ENCODE results near the gene FAM72A.
"Not testable (repeated sequence)": the region's sequence is repeated elsewhere in the genome, so short reads cannot be mapped to it uniquely, and the experiment has no call there.

The FAM72A gene

GRCh38 chr1:206202789-206203363 is at the start of gene FAM72A:
Gene FAM72A, minus strand, starts transcription at chr1:206202839. Its CDS starts 814 bp downstream, at chr1:206202025.
- H3K27me3 Mint-ChIP-seq, H3K4me1 Mint-ChIP-seq, H3K9me3 Mint-ChIP-seq, H3K36me3 Mint-ChIP-seq: not testable (repeated sequence)
- peak; percentile 94 for ATAC-seq
- H3K4me3 Mint-ChIP-seq = peak within 1 kb of the TSS; percentile 90
- H3K27ac Mint-ChIP-seq = peak within 1 kb of the TSS; percentile 70

GRCh38 chr1:206250953-206251681 is 48.5 kb upstream of the FAM72A start:
- H3K27ac Mint-ChIP-seq, H3K27me3 Mint-ChIP-seq, H3K9me3 Mint-ChIP-seq, H3K36me3 Mint-ChIP-seq, H3K4me3 Mint-ChIP-seq, H3K4me1 Mint-ChIP-seq: not testable (repeated sequence)
- ATAC-seq = peak; percentile 93

- H3K27ac Mint-ChIP-seq, H3K4me1 Mint-ChIP-seq, H3K4me3 Mint-ChIP-seq, H3K27me3 Mint-ChIP-seq, H3K36me3 Mint-ChIP-seq, H3K9me3 Mint-ChIP-seq, ATAC-seq: not testable (repeated sequence)
These were observed 43.7 kb upstream of the FAM72A start for GRCh38 chr1:206246129-206246886.

DNA sequence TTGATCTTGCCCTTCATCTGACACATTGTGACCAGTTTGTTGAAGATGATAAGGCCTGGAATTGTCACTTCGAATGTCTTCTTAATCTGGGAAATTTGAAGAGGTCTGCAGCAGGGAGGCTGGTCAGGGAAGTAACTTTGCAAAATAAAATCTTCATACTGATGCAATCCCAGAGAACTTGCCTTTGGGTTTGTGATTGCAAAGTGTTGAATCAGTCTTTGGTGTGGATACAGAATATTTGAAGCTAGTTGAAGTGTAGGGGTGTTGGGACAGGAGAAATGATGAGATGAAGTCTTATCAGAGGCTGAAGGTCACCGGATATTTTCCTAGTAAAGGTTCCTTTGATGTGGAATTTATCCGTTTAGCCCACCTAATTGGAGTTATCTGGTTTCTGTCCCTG is 42.8 kb upstream of the FAM72A start:
- ATAC-seq, H3K9me3 Mint-ChIP-seq, H3K36me3 Mint-ChIP-seq, H3K27me3 Mint-ChIP-seq, H3K4me1 Mint-ChIP-seq, H3K4me3 Mint-ChIP-seq, H3K27ac Mint-ChIP-seq: not testable (repeated sequence)

GRCh38 chr1:206243335-206243734 is 40.7 kb upstream of the FAM72A start:
- H3K9me3 Mint-ChIP-seq, H3K4me3 Mint-ChIP-seq, H3K36me3 Mint-ChIP-seq, H3K27me3 Mint-ChIP-seq, H3K4me1 Mint-ChIP-seq, H3K27ac Mint-ChIP-seq: not testable (repeated sequence)
- ATAC-seq = peak; percentile 99

DNA sequence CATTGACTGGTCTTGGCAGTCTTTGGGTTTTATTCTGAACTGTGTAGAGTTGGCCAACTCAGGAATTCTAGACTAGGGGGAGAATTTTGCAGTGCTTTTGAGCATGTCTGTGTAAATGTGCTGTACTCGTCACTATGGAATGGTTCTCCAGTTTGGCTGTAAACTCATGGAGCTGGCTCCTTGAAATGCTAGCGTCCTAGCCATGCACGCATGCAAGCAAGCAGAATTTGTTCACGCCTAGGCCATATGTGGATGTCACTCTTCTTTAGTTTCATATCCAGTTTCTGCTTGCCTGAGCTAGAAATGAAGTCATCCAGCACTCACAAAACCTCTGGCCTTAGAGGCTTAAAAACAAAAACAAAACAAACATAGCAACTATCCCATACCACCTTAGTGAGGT is 37.6 kb upstream of the FAM72A start:
- not testable (repeated sequence) for H3K36me3 Mint-ChIP-seq, H3K27me3 Mint-ChIP-seq, H3K9me3 Mint-ChIP-seq, H3K27ac Mint-ChIP-seq, H3K4me3 Mint-ChIP-seq, H3K4me1 Mint-ChIP-seq
- peak; percentile 83 for ATAC-seq

- H3K9me3 Mint-ChIP-seq, H3K36me3 Mint-ChIP-seq, H3K27me3 Mint-ChIP-seq, H3K4me1 Mint-ChIP-seq, H3K27ac Mint-ChIP-seq, H3K4me3 Mint-ChIP-seq, ATAC-seq: not testable (repeated sequence)
These were observed 32.6 kb upstream of the FAM72A start for GRCh38 chr1:206235190-206235589.

DNA sequence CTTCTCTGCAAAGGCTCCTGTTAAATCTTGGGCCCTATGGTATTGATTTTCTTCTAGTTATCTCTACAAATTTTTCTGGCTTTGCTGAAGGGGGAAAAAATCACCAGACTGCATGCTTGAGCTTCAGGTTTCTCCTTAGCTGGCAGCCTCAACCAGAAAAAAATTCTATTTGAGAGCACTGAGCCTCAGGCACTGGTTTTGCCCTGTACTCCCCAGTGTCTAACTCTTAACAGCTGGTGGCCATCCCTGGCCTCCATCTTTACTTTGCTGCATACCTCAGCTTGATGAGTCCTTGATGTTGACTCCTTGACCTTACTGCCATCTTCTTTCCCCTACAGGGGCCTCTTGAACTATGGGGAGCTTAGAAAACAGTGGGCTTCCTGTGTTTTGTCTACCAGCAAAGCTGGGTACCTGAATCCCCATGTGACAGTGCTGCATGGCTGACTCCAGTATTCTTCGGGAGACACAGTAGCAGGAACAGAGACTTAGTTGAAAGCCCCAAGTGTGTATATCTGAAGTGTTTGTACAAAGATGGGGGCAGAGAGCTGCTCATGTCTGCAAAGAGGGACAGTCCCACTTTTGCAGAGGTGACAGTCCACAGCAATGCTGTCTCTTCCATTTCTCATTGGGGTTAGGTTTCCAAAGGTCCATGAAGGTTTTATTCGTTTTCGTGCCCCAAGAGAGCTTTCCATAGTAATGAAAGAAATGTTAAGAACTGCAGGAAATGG is 31.7 kb upstream of the FAM72A start:
- H3K4me3 Mint-ChIP-seq, H3K27ac Mint-ChIP-seq, H3K27me3 Mint-ChIP-seq, H3K9me3 Mint-ChIP-seq, H3K4me1 Mint-ChIP-seq, H3K36me3 Mint-ChIP-seq: not testable (repeated sequence)
- peak; percentile 86 for ATAC-seq

DNA sequence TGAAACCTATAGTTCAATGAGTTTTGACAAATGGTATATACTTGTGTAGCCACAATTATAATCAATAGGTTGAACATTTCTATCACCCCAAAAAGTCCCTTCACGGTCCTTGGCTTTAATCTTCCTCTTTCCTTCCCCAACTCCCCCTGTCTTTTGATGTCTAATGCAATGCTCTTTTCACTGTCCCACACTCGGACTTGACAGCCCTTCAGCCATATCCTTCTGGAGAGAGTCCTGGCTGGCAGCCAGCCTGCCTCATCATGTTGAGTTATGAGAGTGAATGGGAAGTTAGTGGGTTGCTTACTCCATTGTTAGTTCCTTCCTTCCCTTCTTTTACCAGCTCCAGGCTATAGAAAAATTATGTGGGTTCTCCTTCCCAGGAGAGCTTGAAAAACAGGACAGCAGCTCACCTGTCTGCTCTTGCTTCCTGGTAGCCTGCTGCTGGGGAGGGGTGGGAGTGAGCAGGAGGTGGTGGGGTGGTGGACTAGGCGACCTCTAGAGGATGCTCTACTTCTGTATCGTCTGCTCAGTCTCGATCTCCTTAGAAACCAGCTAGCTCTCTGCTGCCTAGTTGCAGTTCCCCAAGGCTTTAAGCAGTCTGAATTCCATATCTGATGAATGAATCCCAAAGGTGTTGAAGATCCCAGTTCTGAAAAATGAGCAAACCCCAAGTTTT is 30.5 kb upstream of the FAM72A start:
- H3K9me3 Mint-ChIP-seq, H3K4me3 Mint-ChIP-seq, H3K27me3 Mint-ChIP-seq, H3K36me3 Mint-ChIP-seq, H3K4me1 Mint-ChIP-seq, H3K27ac Mint-ChIP-seq: not testable (repeated sequence)
- ATAC-seq = peak; percentile 87

DNA sequence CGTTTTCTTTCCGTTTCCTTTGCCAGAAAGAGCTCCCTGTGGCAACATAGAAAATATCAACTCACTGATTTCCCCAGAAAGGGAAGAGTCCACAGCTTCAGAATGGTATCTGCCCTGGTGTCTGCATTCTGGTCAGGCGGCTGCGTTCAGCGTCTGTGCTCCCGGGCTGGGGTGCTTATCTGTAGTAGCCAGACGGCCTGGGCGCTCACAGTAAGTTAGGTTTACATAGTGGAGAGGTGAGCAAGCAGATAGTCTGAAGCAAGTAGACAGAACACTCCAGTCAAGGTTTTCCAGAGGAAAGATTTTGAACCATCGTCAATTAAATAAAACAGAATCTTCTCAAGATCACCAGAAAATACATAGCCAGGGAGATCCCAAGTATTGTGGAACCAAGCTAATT is 29.4 kb upstream of the FAM72A start:
- H3K4me3 Mint-ChIP-seq, H3K4me1 Mint-ChIP-seq, H3K27me3 Mint-ChIP-seq, H3K9me3 Mint-ChIP-seq, H3K27ac Mint-ChIP-seq, H3K36me3 Mint-ChIP-seq, ATAC-seq: not testable (repeated sequence)

- H3K27me3 Mint-ChIP-seq, H3K4me1 Mint-ChIP-seq, H3K36me3 Mint-ChIP-seq, H3K27ac Mint-ChIP-seq, ATAC-seq, H3K9me3 Mint-ChIP-seq, H3K4me3 Mint-ChIP-seq: not testable (repeated sequence)
These were observed 26.6 kb upstream of the FAM72A start for GRCh38 chr1:206229286-206229685.

- not testable (repeated sequence) for ATAC-seq, H3K4me1 Mint-ChIP-seq, H3K27me3 Mint-ChIP-seq
These were observed 24.2 kb upstream of the FAM72A start for GRCh38 chr1:206226886-206227285.

DNA sequence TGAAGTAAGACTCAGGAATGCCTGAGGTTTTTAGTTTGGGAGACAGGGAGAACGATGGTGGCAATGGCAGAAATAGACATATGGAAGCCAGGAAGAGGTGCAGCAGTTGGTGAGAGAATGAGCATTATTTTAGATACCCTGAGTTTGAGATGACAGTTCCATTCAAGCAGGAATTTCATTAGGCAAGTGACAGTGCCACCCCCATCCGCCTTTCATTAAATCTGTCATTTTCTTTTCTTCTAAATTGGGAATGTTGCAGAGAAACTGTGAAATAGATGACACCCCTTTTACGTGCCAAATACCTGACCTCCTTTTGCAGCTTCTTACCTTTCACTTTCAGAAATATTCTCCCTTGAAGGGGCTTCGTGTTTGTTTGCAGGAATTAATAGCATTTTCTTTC is 22.7 kb upstream of the FAM72A start:
- not testable (repeated sequence) for H3K27me3 Mint-ChIP-seq, H3K4me3 Mint-ChIP-seq

More at GRCh38 chr1:206226886-206227285, 24.2 kb upstream of the FAM72A start:
- not testable (repeated sequence) for H3K27ac Mint-ChIP-seq, H3K36me3 Mint-ChIP-seq, H3K9me3 Mint-ChIP-seq, H3K4me3 Mint-ChIP-seq

DNA sequence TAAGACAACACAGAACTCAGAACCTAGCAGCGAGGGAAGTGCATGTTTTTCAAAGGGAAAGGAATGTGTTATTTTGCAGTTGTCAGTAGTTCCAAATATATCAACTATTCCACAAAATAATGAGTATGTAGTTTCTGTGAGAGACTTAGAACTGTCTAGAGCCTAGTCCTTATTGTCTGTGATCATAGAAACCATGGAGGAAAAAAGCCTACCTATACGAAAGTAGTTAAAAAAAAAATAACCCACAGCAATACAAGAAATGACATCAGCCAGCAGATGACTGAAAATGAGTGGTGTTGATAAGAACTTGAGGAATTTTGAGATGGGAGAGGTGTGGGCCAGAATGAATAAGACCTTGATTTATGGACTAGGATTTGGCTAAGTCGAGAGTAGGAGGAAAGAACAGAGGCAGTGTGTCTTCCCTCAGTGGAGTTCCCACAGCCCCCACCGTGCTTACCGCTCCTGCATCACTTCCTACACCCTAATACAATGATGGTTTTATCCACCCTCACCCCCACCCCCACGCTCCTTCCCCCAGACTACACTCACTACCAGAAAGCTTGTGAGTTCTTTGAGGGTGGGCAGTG is 21.6 kb upstream of the FAM72A start:
- ATAC-seq, H3K36me3 Mint-ChIP-seq, H3K9me3 Mint-ChIP-seq, H3K4me3 Mint-ChIP-seq, H3K27me3 Mint-ChIP-seq, H3K4me1 Mint-ChIP-seq, H3K27ac Mint-ChIP-seq: not testable (repeated sequence)

More for the DNA sequence above, 22.7 kb upstream of the FAM72A start:
- ATAC-seq, H3K4me1 Mint-ChIP-seq, H3K27ac Mint-ChIP-seq, H3K36me3 Mint-ChIP-seq, H3K9me3 Mint-ChIP-seq: not testable (repeated sequence)

- H3K4me1 Mint-ChIP-seq, H3K27ac Mint-ChIP-seq, H3K36me3 Mint-ChIP-seq, ATAC-seq, H3K27me3 Mint-ChIP-seq, H3K4me3 Mint-ChIP-seq, H3K9me3 Mint-ChIP-seq: not testable (repeated sequence)
These were observed 18.9 kb upstream of the FAM72A start for GRCh38 chr1:206221585-206221984.
